ENCODE measurements around the gene TBC1D22A.

DNA sequence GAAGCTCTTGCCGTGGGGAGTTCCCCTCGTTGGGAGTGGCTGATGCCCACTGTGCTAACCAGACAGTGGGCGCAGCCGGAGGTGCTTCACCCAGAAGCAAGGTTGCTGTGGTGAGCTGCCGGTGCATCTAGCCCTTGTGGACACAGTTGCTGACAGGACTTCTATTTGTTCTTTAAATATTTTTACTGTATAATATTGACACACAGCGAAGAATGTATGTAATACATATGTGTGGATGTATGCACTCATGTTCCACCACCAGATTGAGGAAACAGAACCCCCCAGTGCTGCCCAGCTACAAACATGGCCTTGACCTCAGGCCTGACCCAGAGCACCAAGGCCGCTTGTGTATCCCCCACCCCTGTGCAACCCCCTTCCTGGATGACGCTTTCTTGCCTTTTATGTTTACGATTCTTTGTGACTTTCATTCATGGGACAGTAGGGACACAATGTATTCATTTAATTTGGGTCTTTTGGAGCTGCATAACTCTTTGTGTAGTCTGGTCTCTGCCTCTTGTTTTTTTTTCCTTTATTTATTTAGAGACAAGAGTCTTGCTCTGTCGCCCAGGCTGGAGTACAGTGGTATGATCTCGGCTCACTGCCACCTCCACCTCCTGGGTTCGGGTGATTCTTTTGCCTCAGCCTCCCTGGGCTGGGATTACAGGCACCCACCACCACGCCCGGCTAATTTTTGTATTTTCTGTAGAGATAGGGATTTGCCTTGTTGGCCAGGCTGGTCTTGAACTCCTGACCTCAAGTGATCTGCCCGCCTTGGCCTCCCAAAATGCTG, 132.6 kb downstream of the TBC1D22A start:
- TF ChIP-seq, protein P1, sequence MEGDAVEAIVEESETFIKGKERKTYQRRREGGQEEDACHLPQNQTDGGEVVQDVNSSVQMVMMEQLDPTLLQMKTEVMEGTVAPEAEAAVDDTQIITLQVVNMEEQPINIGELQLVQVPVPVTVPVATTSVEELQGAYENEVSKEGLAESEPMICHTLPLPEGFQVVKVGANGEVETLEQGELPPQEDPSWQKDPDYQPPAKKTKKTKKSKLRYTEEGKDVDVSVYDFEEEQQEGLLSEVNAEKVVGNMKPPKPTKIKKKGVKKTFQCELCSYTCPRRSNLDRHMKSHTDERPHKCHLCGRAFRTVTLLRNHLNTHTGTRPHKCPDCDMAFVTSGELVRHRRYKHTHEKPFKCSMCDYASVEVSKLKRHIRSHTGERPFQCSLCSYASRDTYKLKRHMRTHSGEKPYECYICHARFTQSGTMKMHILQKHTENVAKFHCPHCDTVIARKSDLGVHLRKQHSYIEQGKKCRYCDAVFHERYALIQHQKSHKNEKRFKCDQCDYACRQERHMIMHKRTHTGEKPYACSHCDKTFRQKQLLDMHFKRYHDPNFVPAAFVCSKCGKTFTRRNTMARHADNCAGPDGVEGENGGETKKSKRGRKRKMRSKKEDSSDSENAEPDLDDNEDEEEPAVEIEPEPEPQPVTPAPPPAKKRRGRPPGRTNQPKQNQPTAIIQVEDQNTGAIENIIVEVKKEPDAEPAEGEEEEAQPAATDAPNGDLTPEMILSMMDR (IDR thresholded peaks at IDR 0.05; ENCODE audit: low read depth, low read length, missing input control) = no peak
- TF ChIP-seq TAF1 (conservative IDR thresholded peaks at IDR 0.05) = no peak
- no peak for TF ChIP-seq JUND (IDR thresholded peaks at IDR 0.05)
- no peak for TF ChIP-seq EGR1 (IDR thresholded peaks at IDR 0.05; ENCODE audit: low read depth in 2 of 2)
